Measurements from ENCODE around the gene ARHGEF5. TPM values are rescaled to one million over a fixed set of nuclear protein-coding genes. Genes with fewer than 3 reads are reported as not detected.
"Not testable (repeated sequence)": the region's sequence is repeated elsewhere in the genome, so short reads cannot be mapped to it uniquely, and the experiment has no call there.

Gene ARHGEF5
- 1.6 and 3.2 TPM in 2 replicates for total RNA-seq (ENCODE audit: low replicate concordance)

DNA sequence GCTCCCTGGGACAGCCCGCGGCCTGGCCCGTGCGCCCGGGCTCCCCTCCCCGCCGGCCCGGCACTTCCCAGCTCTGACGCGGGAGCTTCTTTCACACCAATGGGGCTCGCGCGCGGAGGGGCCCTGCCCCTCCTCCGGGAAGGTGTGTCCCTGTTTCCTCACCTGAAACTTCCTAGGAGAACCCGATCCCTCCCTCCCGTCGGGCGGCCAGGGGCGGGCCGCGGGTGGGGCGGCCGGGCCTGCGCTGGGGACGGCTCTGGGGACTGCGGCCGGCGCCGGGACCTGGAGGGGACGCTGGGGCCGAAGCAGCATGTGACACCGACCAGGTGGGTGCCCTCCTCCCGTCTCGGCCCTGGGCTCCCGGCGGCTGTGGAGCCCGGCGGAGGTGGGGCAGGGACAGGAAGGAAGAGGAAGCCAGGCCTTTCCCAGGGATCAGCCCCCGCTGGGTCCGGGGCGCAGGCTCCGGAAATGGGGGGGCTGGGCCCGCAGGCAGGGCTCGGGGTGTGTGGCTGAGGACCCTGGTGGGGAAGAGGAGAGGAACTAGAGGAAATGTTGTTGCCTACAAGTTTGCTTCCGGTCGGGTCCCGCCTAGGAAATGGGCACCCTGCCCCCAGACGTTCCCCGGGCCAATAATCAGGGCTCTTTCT is at the start of gene ARHGEF5:
Gene ARHGEF5 (plus strand): TSS at position 227 of the 647 bp plus-strand sequence. CDS start 7,268 bp downstream, outside the sequence.
- not testable (repeated sequence) for DNase-seq (ENCODE audit: low read depth); H3K4me3 ChIP-seq (ENCODE audit: low read depth, low read length)

DNA sequence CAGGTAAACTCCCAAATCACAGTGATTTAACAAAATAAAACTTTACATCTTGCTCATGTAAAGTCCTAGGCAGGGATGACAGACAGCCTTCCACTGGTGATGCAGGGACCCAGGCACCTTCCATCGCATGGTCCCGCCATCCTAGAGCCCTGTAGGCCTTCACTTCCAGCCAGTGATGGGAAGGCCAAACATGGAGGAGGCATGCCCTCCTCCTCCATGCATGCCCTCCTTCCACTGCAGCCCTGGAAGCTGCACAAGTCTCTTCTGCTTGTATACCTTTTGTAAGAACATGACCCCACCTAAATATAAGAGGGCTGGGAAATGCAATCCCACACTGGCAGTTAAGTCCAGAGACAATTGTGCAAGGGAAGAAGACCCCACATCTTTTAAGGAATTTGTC is 45.5 kb upstream of the ARHGEF5 start:
- not testable (repeated sequence) for DNase-seq (ENCODE audit: low read depth); H3K4me3 ChIP-seq (ENCODE audit: low read depth, low read length)

DNA sequence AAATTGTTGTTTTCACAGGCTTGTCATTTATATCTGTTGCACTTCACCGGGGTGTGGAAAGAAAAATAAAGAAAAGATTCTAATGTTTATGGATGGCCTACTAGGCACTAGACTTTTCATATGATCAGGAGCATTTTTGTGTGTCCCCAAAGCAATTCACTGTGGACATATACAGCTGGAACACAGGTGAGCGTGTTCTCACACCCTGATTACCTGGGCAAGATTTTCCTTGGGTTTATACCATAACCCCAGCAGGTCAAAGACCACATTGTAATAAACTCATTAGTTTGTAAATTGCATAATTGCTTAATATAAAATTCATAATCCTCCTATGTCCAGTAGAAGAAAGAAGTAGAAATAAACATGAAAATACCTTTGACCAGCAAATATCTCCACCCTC is 44.0 kb upstream of the ARHGEF5 start:
- DNase-seq (ENCODE audit: low read depth); H3K4me3 ChIP-seq (ENCODE audit: low read depth, low read length): not testable (repeated sequence)

DNA sequence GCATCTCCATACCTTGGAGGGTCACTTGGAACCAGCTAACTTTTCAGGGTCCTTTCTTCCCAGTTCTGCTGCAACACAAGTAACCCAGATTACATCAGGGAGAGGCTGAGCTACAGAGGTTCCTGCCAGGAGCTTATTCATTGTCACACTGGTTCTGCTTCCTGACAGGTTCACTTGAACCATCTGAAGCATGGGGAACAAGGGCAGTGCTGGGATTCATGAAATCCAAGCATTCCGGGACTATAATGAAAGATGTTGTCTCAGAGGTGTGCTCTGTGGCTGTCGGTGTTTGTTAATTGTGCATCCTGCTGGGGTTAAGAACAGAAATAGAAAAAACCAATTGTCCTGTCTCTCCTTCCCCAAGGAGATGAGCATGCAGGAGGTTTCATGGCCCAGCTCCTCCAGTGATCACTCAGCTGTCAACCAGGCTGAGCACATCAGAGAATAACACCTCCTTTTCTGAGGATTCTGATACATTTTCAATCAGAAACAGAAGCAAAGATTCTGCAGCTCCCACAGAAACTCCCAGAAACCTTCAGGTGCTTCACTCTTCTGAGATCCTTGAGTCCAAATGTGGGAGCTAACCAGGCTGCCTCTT is 43.2 kb upstream of the ARHGEF5 start, which contains the start of gene OR2A1:
Gene OR2A1 (plus strand): TSS at position 548 of the 598 bp plus-strand sequence. CDS start 5,706 bp downstream, outside the sequence.
- DNase-seq (ENCODE audit: low read depth); H3K4me3 ChIP-seq (ENCODE audit: low read depth, low read length): not testable (repeated sequence)

DNA sequence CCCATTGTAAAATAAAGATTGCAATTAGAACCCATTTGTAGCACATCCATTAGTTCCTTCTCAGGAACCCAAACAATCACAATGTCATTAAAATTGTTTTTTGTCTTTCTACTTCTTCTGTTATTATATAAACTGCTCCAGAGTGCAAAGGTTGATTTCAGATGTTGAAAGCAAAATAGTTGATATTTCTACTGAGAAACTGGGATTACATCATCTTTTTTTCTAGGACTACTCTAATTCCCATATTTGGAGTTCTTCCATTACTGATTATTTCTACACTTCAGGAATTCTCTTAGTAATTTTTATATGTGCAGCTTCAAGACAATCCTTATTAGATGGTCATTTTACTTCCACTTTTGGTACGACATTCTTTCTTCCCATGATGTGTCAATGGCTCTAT is 37.7 kb upstream of the ARHGEF5 start:
- not testable (repeated sequence) for DNase-seq (ENCODE audit: low read depth); H3K4me3 ChIP-seq (ENCODE audit: low read depth, low read length)

DNA sequence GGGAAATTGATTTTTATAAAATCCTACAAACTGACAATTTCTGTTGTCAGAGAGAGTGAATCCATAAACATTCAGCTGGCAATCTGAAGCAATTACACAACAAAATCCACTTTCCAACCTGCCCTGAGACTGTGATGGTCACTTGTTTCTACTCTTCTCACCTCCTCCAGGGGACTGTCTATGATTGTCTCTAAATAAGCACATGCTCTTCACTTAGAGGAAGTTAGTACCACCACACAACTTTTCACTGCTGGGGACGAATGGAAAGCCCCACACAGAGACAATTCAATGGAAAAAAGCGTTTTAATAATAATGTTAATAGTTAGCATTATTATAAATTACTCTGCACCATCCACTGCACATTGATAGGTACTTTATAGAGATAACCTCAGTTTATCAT is 35.7 kb upstream of the ARHGEF5 start:
- H3K4me3 ChIP-seq (ENCODE audit: low read depth, low read length); DNase-seq (ENCODE audit: low read depth): not testable (repeated sequence)

DNA sequence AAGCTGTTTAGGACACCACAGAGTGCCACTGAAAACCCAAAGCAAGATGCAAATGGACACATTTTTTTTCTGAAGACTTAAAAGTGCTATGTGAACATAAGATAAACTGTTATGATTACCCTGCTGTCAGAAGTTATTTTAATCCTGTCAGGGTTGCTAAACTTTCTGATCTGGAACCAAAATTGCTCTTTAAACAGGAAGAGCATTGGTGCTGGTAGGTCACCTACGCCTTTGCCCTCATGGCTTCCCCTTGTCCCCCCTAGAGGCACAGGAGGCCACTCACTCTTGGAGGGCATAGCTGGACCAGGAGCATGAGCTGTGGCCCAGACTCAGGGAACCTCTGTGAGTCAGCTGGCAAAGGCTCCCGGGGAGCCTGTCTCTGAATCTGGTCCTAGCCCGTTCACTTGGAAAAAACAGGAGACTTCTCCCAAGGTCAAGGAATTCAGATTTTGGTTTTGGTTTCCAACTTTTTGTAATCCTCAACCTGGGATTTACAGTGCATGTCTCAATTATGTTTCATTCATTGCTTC is 33.5 kb upstream of the ARHGEF5 start:
- not testable (repeated sequence) for DNase-seq (ENCODE audit: low read depth); H3K4me3 ChIP-seq (ENCODE audit: low read depth, low read length)

DNA sequence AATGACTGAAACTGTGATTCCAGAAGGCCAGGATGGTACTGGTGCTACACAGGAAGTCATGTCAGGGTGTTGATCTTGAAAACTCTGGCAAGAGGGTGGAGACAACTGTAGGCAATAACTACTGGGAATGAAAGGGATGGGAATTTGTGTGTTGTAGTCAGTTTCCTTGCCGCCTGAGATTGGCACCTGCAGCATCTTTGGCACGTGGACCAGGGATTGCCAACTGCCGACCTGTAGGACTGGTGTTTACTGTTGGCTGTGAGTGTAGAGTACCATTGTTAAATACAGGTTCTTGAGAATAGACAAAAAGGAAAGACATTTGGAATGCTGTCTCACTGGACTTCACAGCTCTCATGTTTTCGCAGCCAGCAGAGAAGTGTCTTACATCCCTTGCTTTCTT is 31.8 kb upstream of the ARHGEF5 start:
- not testable (repeated sequence) for H3K4me3 ChIP-seq (ENCODE audit: low read depth, low read length); DNase-seq (ENCODE audit: low read depth)

DNA sequence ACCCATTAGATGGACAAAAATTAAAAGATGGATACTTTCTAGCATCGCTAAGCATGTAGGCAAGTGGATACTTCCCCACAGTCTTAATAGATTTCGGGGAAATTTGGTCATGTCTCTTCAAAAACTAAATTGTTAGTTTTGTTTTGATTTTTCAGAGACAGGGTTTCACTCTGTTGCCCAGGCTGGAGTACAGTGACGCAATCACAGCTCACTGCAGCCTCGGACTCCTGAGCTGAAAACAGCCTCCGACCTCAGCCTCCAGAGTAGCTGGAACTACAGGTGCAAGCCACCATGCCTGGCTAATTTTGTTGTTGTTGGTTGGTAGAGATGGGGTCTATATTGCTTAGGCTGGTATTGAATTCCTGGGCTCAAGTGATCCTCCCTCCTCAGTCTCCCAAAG is 29.3 kb upstream of the ARHGEF5 start:
- H3K4me3 ChIP-seq (ENCODE audit: low read depth, low read length); DNase-seq (ENCODE audit: low read depth): not testable (repeated sequence)

DNA sequence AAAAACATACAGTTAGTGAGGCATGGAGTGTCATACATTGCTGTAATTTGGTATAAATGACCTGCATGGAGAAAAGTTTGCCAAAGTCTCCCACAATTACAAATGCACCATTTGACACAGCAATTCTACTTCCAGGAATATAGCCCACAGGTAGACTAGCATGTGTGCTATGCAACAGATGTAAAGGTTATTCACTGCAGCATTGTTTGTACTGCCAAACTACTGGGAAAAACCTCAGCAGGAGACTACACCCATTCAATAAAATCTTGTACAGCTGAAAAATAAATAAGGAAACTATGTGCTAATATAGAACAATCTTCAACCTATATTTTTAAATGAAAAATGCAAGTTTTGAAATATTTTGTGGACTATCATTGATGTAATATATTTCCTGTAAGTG is 25.2 kb upstream of the ARHGEF5 start:
- H3K4me3 ChIP-seq (ENCODE audit: low read depth, low read length); DNase-seq (ENCODE audit: low read depth): not testable (repeated sequence)

DNA sequence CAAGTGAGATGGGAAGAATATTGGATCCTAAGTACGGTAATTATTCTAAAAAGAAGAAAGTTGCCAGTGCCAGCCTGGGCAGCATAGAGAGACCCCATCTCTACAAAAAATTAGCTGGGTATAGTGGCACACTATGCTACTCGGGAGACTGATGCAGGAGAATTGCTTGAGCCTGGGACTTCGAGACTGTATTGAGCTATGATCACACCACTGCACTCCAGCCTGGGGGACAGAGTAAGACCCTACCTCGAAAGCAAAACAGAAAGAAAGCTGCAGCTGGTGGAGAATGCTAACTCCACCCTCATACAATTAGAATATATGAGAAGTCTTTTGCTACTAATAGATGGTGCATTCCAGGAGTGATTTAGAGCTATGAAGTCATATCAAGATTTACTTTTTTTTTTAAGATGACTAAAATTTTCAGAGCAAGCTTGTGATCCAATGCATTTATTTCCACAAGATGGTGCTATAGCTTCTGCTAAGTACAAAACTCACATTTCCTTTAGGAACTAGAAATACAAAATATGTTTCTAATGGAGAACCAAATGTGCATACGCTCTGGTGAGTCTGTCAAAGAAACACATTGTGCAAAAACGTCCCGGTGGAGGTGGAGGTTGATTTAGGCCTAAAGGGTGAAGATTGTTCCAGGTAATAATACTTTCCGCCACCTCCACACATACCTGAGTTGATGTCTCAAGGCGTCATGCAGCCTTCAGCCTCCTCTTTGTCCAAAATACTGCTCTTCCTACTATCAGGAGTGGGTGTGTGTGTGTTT is 23.8 kb upstream of the ARHGEF5 start:
- H3K4me3 ChIP-seq (ENCODE audit: low read depth, low read length); DNase-seq (ENCODE audit: low read depth): not testable (repeated sequence)

DNA sequence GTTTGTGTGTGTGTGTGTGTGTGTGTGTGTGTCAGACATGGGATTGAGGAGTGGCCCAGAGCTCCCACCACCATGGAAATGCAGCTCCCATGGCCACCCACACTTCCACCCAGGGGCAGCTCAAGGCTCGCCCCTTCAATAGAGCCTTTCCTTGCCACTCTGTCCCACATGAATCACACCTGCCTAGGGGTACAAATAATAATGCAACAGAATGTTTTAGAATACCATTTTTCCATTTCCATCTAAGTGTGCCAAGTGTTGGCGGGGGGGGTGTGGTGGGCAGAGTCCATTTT is 23.3 kb upstream of the ARHGEF5 start:
- H3K4me3 ChIP-seq (ENCODE audit: low read depth, low read length); DNase-seq (ENCODE audit: low read depth): not testable (repeated sequence)

DNA sequence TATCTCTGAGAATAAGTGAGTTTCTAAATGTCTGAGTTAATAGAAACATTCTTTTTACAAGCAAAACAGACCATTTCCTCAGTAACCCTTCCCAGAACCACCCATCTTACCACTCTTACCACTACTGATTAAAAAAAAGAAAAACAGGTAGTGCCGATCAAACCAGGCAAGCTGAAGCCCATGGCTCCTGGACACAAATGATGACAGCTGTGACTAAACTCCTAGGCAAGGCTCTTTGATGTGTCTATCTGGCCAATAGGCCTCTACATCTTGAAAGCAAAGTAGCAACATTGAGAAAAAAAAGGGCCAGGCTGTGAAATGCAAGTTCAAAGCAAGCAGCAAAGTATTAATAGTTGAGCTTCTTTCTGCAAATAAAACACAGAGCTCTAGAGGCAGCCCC is 6.6 kb upstream of the ARHGEF5 start:
- not testable (repeated sequence) for H3K4me3 ChIP-seq (ENCODE audit: low read depth, low read length); DNase-seq (ENCODE audit: low read depth)

DNA sequence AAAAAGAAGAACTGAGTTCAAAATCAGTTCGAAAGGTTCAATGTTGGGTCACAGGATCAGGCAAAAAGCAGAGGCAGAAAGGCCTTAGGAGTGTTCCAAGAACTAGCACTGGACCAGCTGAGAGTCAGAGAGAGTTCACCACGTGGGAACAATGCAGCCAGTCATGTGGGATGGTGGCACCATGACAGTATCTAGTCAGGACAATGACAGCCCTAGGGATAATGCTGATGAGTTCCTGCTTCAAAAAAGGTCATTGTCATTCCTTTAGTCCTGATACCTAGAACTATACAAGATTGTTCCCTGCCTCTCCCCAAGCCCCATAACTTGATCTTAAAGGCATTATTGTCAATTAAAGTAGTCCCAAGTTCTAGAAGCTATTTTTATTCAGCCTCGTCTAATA is 3.5 kb upstream of the ARHGEF5 start:
- H3K4me3 ChIP-seq (ENCODE audit: low read depth, low read length); DNase-seq (ENCODE audit: low read depth): not testable (repeated sequence)

DNA sequence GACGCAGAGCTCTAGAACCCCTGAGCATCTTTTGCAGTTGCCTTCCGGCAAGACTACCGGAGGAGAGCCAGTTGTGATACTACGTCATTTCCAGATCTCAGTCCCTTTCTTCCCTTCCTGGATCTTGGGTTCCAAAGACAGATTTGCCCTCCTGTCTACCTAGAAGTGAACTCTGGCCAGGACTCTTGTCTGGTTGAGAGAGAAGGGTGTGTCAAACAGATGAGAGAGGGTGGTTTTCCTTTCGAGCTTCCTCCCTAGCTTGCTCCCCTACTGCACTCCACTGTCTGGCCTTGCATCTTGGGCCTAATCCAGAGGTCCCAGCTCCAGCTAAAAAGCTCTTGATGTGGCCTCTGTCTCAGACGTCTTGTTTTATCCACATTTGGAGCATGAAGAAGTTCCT is 983 bp downstream of the ARHGEF5 start:
- H3K4me3 ChIP-seq (ENCODE audit: low read depth, low read length); DNase-seq (ENCODE audit: low read depth): not testable (repeated sequence)

DNA sequence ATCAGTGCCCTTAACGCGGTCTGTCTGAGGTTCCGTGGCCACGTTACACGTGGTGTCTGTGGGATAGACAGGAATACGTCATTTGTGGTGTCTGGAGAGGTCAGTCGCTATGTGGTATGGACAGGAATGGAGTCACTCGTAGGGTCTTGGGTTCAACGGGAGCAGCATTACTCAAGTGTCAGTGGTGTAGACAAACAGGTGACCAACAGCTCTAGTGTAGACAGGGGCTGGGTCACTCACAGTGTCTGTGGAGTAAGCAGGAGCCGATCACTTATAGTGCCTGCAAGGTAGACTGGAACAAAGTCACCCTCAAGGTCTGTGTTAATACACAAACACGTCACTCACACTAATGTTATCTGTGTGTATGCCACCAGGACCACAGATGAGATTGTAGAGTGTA is 1.7 kb downstream of the ARHGEF5 start:
- H3K4me3 ChIP-seq (ENCODE audit: low read depth, low read length); DNase-seq (ENCODE audit: low read depth): not testable (repeated sequence)

DNA sequence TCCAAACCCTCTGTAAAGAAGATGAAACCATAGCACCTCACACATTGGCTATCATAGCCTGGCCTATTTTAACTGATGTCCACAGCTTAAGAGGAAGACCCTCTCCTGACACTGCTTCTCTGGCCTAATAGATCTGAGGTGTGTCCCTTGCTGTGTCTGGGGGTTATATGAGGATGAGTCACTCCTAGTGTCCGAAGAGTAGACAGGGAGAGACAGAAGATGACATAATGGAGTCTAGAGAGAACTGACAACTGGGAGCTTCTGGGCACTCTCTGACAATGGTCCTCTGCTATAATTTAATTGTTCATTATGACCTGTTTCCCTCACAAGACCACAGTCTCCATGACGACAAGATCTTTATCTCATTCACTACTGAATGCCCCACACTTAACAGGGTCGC is 6.9 kb downstream of the ARHGEF5 start:
- not testable (repeated sequence) for DNase-seq (ENCODE audit: low read depth); H3K4me3 ChIP-seq (ENCODE audit: low read depth, low read length)

DNA sequence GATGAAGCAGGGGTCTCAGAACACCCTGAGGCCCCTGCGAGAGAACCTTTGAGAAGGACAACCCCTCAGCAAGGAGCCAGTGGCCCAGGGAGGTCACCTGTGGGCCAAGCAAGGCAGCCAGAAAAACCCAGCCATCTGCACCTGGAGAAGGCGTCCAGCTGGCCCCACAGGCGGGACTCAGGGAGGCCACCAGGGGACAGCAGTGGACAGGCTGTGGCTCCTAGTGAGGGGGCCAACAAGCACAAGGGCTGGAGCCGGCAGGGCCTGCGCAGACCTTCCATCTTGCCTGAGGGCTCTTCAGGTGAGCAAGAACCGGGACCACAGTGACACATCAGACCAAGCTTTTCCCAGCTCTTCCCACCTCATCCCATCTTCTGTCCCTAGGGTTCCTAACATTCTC is 10.3 kb downstream of the ARHGEF5 start:
- DNase-seq (ENCODE audit: low read depth); H3K4me3 ChIP-seq (ENCODE audit: low read depth, low read length): not testable (repeated sequence)

DNA sequence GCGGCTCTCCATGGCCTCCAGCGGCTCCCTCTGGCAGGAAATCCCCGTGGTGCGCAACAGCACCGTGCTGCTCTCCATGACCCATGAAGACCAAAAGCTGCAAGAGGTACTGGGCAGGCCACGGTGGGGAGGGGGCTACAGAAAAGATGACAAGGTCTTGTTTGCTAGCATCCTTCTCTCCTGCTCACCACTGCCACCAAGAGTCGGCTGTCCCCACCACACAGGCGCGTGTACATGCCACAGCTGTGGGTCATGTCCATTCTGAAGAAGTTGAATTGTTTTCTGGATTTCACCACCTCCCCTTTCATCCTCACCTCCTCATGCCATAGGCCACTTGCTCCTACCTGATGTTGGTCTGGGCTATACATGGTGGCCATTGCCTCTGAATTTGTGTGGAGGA is 12.0 kb downstream of the ARHGEF5 start:
- not testable (repeated sequence) for DNase-seq (ENCODE audit: low read depth); H3K4me3 ChIP-seq (ENCODE audit: low read depth, low read length)

Measured in fibroblast of the aortic adventitia (primary cell).